ENCODE measurements around the gene ZNF205. TPM values are rescaled to one million over a fixed set of nuclear protein-coding genes. Genes with fewer than 3 reads are reported as not detected.
A peak's percentile ranks its signal among the peaks of the same experiment; 100 is the strongest.

ZNF205 gene
- total and polyA plus RNA-seq, 9 of the 15 experiments (the other 6 are each of a cell fraction or from before 2014, with no cell fraction given), result 2.4 to 11.8 (median 5.1) TPM; not detected in 2

- TF ChIP-seq ZNF184 (CRISPR knock-in tag; IDR thresholded peaks at IDR 0.05) (no peak), RUNX1 (IDR thresholded peaks at IDR 0.05; ENCODE audit: low read depth) (no peak), DACH1 (IDR thresholded peaks at IDR 0.05; ENCODE audit: partially characterized antibody) (peak; percentile 92), ZFP30 (CRISPR knock-in tag; IDR thresholded peaks at IDR 0.05; ENCODE audit: borderline replicate concordance) (no peak), ZNF134 (CRISPR knock-in tag; conservative IDR thresholded peaks at IDR 0.05) (no peak), E2F8 (IDR thresholded peaks at IDR 0.05; ENCODE audit: low read depth, partially characterized antibody) (no peak), ZNF12 (CRISPR knock-in tag; IDR thresholded peaks at IDR 0.05) (peak; percentile 67; the same call in 1 of the 2 replicates), HNRNPK (IDR thresholded peaks at IDR 0.05; ENCODE audit: low read depth, low read length, poor library complexity, severe bottlenecking) (no peak), ZNF175 (CRISPR knock-in tag; IDR thresholded peaks at IDR 0.05; ENCODE audit: low read depth) (no peak), CTBP1 (IDR thresholded peaks at IDR 0.05; ENCODE audit: borderline replicate concordance) (peak; percentile 98), CHD4 (IDR thresholded peaks at IDR 0.05; ENCODE audit: insufficient read depth, insufficient replicate concordance, low read depth, low read length, poor library complexity, severe bottlenecking) (no peak), KLF13 (tag; IDR thresholded peaks at IDR 0.05; ENCODE audit: borderline replicate concordance, low read depth) (no peak), MYC (IDR thresholded peaks at IDR 0.05; ENCODE audit: low read depth, low read length) (peak; percentile 71), MYC (CRISPR knock-in tag; IDR thresholded peaks at IDR 0.05; ENCODE audit: borderline replicate concordance, low read depth) (no peak), ZNF445 (CRISPR knock-in tag; IDR thresholded peaks at IDR 0.05; ENCODE audit: low read depth) (no peak), DDX20 (tag; IDR thresholded peaks at IDR 0.05; ENCODE audit: low read depth) (no peak), NR2F6 (CRISPR knock-in tag; IDR thresholded peaks at IDR 0.05) (no peak), PHF21A (IDR thresholded peaks at IDR 0.05; ENCODE audit: borderline replicate concordance, low read depth) (0 out of 2 replicates have a peak, but pooled peaks have one; percentile 54), ZNF518B (CRISPR knock-in tag; IDR thresholded peaks at IDR 0.05) (no peak)
- TF ChIP-seq, protein P1, sequence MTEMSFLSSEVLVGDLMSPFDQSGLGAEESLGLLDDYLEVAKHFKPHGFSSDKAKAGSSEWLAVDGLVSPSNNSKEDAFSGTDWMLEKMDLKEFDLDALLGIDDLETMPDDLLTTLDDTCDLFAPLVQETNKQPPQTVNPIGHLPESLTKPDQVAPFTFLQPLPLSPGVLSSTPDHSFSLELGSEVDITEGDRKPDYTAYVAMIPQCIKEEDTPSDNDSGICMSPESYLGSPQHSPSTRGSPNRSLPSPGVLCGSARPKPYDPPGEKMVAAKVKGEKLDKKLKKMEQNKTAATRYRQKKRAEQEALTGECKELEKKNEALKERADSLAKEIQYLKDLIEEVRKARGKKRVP (CRISPR knock-in tag; IDR thresholded peaks at IDR 0.05), result no peak
These were observed 40.0 kb downstream of the ZNF205 start (continued) for GRCh38 chr16:3152277-3152990.
